DMS 273 (cell line): ENCODE measurements around the gene MED22.
"Not testable (repeated sequence)": the region's sequence is repeated elsewhere in the genome, so short reads cannot be mapped to it uniquely, and the experiment has no call there.

Experiments
- DNase-seq: peaks from one replicate; lab custom pipeline; 2025; ENCODE audit not compliant: unreplicated experiment; lab: John Stamatoyannopoulos, UW

The MED22 gene

DNA sequence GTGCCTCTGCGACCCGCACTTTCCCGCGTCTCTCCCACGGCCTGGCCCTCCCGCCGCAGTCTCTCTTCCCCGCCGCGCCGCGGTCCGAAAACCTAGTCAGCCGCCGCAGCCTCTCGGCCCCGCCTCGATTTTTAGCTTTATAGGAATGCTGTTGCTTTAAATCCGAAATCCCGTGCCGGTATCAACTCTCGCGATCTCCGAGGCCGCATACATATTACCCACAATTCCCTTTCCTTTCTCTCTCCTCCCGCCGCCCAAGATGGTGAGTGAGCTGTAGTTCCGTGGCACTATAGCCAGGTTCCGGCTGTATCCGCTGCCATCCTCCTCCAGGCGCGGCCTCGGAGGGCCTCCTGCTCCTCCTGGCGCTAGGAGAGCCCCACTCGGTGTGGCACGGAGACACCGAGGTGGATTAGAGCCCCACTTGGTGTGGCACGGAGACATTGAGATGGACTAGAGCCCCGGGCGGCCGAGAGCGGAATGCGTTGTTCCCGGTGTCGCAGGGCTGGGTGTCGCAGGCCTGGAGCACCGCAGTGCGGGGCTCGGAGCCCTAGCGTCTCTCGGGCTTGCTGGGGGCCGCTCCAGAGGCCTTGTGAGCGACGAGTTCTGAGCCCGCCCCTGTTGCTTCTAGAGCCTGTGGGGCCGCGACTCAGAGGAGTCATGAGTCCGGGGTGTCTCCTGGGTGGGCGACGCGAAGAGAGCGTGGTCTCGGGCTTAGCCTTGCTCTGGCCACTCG, at the start of gene MED22, which contains the start of gene RPL7A:
Gene MED22, minus strand, starts transcription at position 147 of the 733 bp plus-strand sequence. CDS start 1,469 bp downstream, outside the sequence.
Gene RPL7A, plus strand, starts transcription at position 234 of the 733 bp plus-strand sequence. Its CDS starts 26 bp downstream, at position 260.
- peak; percentile 97 for DNase-seq

DNA sequence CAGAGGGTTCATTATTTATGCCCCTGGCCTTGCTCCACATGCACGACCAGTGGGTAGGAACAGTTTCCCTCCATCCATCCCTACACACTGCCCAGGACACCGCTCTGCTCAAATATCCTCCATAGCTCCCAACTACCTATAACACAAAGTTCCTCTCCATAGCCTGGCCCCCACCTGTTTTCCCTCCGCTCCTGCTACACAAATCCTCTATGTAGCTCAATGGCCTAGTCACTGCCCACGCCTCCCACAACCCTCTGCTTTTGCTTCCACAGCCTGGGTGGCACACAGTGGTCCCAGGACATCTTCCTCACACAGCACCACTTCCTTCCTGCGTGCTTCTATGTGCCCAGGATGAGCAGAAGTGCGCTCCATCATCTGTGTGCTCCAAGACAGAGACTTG, 49.4 kb upstream of the MED22 start:
- DNase-seq, result no peak

DNA sequence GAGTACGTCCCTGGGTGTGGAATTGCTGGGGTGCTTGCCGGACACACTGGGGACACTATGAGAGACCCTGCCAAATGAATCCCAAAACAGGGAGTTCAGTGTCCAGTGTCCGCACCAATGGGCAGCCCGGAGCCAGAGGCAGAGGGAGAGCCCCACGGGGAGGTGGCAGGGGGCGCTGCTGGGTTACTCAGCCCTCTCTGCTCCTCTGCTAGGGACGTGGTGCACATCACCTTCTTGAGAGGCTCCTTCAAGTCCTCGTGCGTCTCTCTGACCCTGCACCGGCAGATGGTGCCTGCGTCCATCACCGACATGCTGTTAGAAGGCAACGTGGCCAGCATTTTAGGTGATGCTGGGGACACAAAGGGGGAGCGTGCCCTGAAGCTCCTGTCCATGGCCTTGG, 49.0 kb upstream of the MED22 start:
- peak; percentile 46 for DNase-seq

DNA sequence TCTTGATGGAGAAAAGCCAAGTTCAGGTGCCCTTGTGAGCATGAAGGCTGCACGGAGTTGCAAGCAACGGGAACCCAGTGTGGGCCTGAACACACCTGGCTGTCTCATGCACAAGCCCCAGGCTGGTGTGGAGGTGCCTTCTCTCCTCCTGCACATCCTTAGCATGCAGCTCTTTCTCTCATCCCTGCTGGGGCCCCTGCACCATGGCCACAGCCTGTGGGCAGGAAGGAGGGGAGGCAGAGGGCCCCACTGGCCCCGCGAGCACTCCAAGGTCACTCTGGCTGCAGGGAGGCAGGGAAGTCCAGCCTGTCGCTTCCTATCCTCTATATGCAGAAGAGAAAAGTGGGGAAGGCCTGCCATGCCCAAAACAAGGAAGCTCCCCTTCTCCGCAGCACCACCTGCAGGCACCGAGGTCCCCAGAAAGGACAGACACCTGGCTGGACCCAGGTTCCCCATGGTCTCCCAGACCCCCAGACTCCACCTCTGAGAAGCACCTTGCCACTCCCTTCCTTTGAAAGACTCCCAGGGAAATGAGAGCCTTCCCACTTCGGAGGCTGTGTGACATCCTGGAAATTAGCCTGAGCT, 46.8 kb upstream of the MED22 start:
- DNase-seq, result no peak

DNA sequence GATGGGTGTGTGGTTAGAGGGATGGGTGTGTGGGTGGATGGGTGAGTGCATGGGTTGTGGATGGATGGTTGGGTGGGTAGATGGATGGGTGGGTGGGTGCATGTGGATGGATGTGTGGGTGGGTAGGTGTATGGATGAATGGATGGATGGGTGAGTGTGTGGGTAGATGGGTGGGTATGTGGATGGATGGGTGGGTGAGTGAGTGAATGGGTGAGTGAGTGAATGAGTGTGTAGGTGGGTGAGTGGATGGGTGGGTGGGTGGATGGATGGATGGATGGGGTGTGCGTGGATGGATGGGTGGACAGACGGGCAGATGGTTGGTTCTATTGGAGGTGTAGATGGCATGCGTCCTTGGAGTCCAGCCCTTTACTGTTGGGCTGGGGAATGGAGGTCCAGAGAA, 45.5 kb upstream of the MED22 start:
- no peak for DNase-seq

DNA sequence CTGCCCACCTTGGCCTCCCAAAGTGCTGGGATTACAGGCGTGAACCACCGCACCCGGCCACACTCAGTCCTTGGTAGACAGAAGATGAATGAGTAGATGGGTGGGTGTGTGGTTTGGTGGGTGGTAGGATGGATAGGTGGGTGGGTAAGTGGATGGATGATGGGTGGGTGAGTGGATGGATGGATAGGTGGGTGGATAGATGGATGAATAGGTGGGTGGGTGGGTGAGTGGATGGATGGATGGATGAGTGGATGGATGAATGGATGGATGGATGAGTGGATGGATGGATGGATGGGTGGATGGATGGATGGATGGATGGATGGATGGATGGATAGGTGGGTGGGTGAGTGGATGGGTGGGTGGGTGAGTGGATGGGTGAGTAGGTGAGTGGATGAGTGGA, 44.4 kb upstream of the MED22 start:
- DNase-seq, result not testable (repeated sequence)

DNA sequence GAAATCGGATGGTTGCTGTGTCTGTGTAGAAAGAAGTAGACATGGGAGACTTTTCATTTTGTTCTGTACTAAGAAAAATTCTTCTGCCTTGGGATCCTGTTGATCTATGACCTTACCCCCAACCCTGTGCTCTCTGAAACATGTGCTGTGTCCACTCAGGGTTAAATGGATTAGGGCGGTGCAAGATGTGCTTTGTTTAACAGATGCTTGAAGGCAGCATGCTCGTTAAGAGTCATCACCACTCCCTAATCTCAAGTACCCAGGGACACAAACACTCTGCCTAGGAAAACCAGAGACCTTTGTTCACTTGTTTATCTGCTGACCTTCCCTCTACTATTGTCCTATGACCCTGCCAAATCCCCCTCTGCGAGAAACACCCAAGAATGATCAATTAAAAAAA, 43.5 kb upstream of the MED22 start:
- not testable (repeated sequence) for DNase-seq

DNA sequence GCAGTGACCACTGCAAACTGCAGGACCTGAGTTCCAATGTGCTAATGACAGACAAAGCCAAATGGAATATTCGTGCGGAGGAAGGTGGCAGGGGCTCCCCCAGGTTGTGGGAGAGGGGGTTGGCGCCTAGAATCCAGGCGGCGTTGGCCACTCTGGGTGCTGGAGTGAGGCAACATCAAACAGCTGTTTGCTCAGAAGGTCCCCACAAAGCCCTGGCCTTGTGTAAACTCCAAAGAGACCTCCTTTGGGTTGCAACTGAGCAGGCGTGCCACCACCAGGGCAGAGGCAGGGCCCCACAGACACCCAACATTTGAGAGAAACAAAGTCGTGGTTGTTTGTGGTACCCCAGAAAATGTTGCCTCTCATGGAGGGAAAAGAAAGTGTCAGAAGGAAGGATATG, 42.8 kb upstream of the MED22 start:
- DNase-seq, result no peak

DNA sequence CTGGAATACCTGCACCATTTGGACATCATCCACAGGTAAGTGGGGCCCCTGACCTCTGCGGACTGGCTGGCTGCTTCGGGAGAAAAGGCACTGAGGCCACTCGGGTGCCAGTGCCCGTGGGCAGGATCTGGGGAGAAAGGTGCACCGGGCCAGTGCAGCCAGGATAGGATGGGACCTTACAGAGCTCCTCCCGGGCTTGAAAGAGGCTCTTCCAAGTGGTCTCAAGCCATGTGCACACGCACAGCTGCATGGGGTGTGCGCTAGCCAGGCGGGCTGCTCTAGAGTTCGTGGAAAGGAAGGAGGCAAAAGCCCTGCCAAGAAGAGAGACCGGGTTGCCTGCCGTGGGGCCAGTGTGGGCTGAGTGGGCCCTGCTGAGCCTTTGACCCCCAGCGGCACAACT, 41.6 kb upstream of the MED22 start:
- DNase-seq, result no peak

DNA sequence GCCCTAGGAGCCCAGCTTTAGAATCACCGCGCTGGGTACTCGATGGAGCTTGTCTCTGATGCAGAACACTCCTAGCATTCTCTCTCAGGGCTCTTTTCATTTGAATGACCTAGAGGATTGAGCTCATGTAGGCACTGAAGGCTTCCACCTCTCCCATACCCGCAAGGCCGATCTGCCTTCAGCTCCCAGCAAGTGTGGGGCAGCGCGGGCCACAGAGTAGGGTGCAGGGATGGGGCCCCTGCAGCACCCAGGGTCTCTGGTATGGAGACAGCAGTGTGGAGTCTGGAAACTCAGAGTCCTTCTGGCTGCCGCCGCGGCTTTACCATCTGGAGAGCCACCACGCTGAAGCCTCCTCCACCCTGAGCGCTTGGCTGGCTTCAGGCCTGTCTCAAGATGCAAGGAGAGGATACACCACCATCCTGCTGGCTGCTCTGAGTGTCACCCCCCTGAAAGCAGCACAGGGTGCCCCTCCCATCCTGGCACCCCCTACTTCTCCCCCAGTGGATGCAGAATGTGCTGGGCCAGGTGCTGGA, 41.2 kb upstream of the MED22 start:
- DNase-seq, result no peak

DNA sequence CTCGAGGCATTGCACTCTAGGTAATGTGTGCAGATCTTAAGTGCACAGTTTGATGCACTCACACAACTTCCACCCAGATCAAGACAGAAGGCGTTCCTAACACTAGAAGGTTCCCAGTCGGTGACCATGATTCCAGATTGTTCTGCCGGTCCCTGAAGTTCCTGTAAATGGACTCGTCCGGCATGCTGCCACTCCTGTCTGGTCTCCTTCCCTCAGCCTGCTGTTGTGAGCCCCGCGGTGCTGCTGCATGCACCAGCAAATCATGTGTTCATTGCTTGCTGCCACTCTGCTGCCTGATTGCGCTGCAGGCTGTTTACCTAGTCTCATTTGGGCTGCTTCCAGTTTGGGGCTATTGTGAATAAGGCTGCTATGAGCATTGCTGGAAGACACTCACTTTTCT, 39.7 kb upstream of the MED22 start:
- no peak for DNase-seq

DNA sequence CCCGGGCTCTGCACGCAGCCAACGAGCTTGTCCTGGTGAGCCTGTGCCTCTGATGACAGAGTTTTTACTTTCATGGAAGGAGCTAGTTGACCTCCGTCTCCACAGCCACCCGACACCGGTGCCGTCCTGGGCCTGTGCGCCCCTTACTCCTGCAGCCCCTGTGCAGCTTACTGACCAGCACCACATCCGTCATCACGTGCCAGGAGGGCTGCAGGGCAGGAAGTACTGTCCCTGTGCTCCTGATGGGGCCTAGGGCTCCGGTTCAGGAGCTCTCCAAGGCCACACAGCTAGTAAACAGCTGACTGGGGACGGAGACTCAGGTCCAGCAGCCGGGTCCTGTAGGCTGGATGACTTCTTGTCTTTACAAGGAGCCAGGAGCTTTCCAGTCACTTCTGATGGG, 38.4 kb upstream of the MED22 start:
- DNase-seq, result no peak

DNA sequence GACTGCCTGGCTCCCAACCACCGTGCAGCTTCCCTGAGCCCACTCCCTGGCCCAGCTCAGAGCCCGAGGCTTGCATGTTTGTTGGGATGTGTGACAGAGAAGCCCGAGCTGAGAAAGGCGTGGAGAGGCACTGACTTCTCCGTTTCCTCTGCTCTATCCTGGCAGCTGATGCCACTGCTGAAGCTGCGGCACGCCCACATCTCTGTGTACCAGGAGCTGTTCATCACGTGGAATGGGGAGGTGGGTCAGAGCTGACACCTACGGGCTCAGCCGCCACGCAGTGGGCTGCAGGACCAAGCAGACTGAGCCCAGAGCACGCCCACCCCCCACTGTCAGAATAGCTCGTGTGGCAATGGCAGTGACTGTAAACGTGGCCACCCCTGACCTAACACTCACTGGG, 37.5 kb upstream of the MED22 start:
- no peak for DNase-seq

DNA sequence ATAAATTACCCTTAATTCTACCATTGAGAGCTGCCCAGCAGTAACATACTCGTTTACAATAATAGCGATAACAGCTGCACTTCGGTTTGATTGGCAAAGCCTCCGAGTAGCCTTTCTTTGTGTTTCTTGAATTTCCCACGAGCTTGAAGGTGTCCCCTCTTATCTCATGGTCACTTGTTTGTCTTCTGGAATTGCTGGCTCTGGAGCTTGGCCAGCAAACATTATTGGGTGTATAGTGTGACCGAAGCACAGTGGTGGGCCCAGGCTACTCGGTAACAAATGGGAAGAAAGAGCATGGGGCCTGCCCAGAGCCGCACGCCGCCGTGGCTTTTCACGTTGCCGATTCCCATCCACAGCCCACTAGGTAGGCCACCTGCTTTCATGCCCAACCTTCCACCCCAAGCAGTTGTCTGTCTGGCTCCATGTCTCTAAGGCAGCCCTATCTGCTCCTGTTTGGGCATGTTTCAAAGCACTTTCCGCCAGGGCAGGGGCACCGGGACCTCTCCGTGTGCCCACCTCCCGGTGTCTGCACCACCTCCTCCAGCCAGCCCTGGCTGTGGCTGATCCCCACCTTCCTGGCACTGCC, 36.9 kb upstream of the MED22 start:
- no peak for DNase-seq

DNA sequence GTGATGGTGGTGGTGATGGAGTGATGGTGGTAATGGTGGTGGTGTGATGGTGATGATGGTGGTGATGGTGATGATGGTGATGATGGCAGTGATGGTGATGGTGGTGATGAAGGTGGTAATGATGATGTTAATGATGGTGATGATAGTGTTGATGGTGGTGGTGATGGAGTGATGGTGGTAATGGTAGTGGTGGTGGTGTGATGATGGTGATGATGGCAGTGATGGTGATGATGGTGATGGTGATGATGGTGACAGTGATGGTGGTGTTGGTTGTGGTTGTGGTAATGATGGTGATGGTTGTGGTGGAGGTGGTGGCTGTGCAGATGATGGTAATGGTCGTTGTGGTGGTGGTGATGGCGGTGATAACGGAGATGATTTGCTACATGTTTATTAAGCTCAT, 35.5 kb upstream of the MED22 start:
- DNase-seq, result no peak

DNA sequence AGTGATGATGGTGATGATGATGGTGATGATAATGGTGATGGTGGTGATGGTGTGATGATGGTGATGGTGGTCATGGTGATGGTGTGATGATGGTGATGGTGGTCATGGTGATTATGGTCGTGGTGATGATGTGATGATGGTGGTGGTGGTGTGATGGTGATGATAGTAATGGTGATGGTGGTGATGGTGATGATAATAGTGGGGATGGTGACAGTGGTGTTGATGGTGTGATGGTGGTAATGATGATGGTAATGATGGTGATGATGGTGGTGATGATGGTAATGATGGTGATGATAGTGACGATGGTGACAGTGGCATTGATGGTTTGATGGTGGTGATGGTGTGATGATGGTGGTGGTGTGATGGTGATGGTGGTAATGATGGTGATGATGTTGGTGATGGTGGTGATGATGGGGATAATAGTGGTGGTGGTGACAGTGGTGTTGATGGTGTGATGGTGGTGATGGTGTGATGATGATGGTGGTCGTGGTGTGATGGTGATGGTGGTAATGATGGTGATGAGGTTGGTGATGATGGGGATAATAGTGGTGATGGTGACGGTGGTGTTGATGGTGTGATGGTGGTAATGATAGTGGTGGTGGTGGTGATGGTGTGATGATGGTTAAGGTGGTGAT, 34.7 kb upstream of the MED22 start:
- DNase-seq, result no peak

DNA sequence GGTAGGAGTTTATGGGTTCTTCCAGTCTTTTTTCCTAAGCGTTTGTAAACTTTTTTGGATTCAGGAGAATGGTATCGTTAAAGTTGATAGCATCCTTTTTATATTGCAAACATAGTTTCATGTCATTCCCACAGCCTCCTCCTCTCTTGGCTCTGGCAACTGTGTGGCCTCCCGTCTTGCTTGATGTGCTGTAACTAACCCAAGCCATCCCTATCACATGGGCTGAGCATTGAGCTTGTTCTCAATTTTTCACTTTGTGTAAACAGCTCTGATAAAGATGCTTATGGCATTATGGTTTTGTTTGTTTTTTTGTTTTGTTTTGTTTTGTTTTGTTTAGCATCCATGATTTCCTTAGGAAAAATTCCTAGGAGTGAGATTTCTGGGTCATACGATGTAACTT, 32.8 kb upstream of the MED22 start:
- no peak for DNase-seq

DNA sequence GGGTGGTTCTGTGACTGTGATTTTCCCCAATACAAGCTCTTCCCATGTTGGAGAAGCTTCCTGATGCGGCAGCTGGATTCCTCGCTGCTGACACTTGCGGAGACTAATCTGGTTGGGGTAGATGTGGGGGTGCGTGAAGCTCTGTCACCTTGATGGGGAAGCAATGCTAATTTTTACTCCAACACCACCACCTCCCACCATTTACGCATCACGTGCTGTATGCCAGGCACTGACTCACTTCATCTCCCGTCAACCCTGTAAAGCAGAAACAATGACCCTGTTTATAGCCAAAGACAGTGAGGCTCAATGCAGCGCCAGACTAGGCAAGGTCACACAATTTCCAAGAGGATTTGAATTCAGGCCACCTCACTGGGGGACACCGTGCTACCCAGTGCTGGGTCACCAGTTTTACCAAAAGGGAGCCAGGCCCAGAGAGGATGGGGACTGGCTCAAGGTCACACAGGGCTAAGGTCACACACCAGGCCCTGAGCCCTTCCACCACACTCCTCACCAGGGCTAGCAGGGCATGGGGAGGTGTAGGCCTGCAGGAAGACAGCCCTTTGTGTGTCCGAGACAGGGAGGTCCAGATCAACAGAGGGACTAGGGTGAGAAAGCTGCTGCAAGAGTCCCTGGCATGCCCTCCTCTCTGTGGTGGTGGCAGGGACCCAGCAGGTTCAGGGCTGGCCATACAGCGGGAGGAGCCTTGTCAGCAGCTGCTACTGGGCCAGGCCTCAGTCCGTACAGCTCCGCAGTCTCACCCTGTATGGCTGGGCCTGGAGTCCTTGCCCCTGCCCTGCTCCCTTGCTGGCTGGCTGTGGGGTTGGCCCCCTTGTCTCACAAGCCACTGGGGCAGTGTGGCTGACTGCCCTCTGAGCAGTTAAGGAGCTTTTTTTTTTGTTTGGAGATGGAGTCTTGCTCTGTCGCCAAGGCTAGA, 31.5 kb upstream of the MED22 start:
- DNase-seq, result no peak

DNA sequence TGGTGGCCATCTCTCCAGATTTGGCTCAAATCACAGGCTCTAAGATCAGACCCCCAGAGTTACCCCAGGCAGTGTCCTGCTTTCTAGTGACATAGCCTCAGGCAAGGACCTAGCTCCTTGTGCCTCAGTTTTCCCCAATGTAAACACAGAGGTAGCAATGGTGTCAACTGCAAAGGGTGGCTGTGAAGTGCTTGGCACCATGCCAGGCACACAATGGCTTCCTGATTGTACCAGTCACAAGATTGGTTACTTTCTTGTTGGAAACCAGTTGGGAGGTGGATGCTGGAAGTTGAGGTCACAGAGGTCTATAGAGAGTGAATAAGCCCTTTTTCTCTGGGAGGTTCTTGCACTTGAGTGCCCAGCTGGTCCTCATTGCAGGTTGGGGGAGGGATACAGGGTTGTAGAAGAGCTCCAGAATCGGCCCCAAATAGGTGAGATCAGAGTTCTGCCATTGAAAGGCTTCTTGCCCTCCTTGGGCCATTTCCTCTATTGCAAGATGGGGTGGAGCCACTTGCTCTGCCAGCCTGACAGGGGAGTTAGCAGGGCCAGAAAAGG, 30.6 kb upstream of the MED22 start:
- DNase-seq, result no peak

DNA sequence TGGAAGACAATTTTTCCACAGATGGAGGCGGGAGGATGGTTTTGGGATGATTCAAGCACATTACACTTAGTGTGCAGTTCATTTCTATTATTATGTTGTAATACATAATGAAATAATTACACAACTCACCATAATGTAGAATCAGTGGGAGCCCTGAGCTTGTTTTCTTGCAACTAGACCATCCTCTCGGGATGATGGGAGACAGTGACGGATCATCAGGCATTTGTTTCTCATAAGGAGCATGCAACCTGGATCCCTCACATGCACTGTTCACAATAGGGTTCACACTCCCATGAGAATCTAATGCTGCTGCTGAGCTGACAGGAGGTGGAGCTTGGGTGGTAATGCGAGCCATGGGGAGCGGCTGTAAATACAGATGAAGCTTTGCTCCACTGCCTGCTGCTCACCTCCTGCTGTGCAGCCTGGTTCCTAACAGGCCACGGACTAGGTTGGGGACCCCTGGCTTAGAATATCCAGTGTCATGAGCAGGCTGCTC, 29.8 kb upstream of the MED22 start:
- peak; percentile 55 for DNase-seq
